MM.1S (cell line): Measurements from ENCODE around the gene OTULIN.

Source experiments
- DNase-seq: peaks from one replicate; pipeline ENCODE4 v3.0.0-alpha.2; 2015
- H2AFZ ChIP-seq: fragments of 300-600 bp; sonication (generic); 2 replicates; pipeline ENCODE4 v1.6.0; 2016; ENCODE audit warnings: antibody characterized with exemption, low read length
- H3F3A ChIP-seq: fragments of 300-600 bp; sonication (generic); 2 replicates; pipeline ENCODE4 v1.6.1; 2016; ENCODE audit warnings: mild to moderate bottlenecking, antibody characterized with exemption, low read length, moderate library complexity, mixed read lengths; ENCODE audit not compliant: insufficient read depth
- H3K27ac ChIP-seq: fragments of 300-600 bp; sonication (generic); 2 replicates; pipeline ENCODE4 v1.5.1; 2016; ENCODE audit warnings: mild to moderate bottlenecking, low read length
- H3K27me3 ChIP-seq: fragments of 300-600 bp; sonication (generic); replicated peaks from 2 replicates; pipeline ENCODE4 v1.6.0; 2016; ENCODE audit warnings: low read length; ENCODE audit not compliant: insufficient read depth
- H3K36me3 ChIP-seq: fragments of 300-600 bp; sonication (generic); replicated peaks from 2 replicates; pipeline ENCODE4 v1.6.1; 2016; ENCODE audit warnings: mild to moderate bottlenecking, low read length, mixed read lengths; ENCODE audit not compliant: insufficient read depth
- H3K4me1 ChIP-seq: fragments of 300-600 bp; sonication (generic); 2 replicates; pipeline ENCODE4 v1.6.1; 2016; ENCODE audit warnings: low read length, mixed read lengths
- H3K4me2 ChIP-seq: fragments of 300-600 bp; sonication (generic); 2 replicates; pipeline ENCODE4 v1.6.0; 2016; ENCODE audit warnings: low read depth, low read length
- H3K4me3 ChIP-seq: fragments of 300-600 bp; sonication (generic); 2 replicates; pipeline ENCODE4 v1.5.1; 2016; ENCODE audit warnings: low read length, mixed read lengths
- H3K79me2 ChIP-seq: fragments of 300-600 bp; sonication (generic); 2 replicates; pipeline ENCODE4 v1.6.1; 2016; ENCODE audit warnings: mixed run types, low read length, mixed read lengths
- H3K9ac ChIP-seq: fragments of 300-600 bp; sonication (generic); 2 replicates; pipeline ENCODE4 v1.6.1; 2016; ENCODE audit warnings: low read length, mixed read lengths
- H3K9me2 ChIP-seq: fragments of 300-600 bp; sonication (generic); replicated peaks from 2 replicates; pipeline ENCODE4 v1.6.1; 2016; ENCODE audit warnings: mild to moderate bottlenecking, low read length, mixed read lengths; ENCODE audit not compliant: insufficient read depth
- H3K9me3 ChIP-seq: fragments of 300-600 bp; sonication (generic); replicated peaks from 2 replicates; pipeline ENCODE4 v1.6.1; 2016; ENCODE audit warnings: mild to moderate bottlenecking, low read length, mixed read lengths; ENCODE audit not compliant: insufficient read depth
- H4K20me1 ChIP-seq: fragments of 300-600 bp; sonication (generic); 2 replicates; pipeline ENCODE4 v1.6.1; 2016; ENCODE audit warnings: mild to moderate bottlenecking, low read length, moderate library complexity, mixed read lengths; ENCODE audit not compliant: insufficient read depth
- EZH2 ChIP-seq: fragments of 300-600 bp; sonication (generic); optimal IDR thresholded peaks from 2 replicates; pipeline ENCODE3; 2017; ENCODE audit warnings: low read depth, mild to moderate bottlenecking, antibody characterized with exemption, low read length, mixed read lengths
- EZH2phosphoT487 ChIP-seq: fragments of 300-600 bp; sonication (generic); IDR thresholded peaks from 2 replicates; pipeline ENCODE4 v1.6.1; 2018; ENCODE audit warnings: antibody characterized with exemption, low read length
- TF ChIP-seq, protein P1 (sequence below): fragments of 300-600 bp; sonication (generic); IDR thresholded peaks from 2 replicates; pipeline ENCODE4 v1.5.1; 2016; ENCODE audit warnings: antibody characterized with exemption, low read length, mixed read lengths

Gene OTULIN

DNA sequence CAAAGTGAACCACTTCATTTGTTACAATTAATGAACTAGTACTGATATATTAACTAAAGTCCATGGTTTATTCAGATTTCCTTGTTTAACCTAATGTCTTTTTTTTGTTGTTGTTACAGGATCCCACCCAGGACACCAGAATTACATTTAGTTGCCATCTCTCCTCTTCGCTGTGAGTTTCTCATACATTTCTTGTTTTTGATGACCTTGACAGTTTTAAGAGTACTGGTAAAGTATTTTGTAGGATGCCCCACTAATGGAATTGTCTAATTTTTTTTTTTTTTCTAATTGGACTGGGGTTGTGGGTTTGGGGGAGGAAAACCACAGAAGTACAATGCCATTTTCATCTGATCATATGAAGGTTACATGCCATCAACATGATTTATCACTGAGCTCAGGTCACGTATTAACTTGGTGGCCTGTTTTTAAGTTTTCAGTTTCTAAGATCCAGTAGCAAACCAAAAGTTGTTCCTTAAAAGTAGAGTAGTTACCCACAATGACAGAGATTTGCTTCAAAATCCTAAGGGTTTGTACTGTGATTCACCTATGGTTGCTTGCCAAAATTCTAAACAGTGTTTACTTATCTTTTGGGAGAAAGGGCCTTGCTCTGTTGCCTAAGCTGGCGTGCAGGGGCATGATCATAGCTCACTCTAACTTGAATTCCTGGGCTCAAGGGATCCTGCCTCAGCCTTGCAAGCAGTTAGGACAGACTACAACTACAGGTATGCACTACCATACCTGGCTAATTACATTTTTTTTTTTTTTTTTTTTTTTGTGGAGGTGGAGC, 4.5 kb upstream of the OTULIN start:
- no peaks in the 10 kb centered on the region for H3K36me3 ChIP-seq
- no peak overlapping the region for H3K4me2 ChIP-seq
- H4K20me1 ChIP-seq, result no peaks in the 10 kb centered on the region
- no peak overlapping the region for H3K9ac ChIP-seq
- H3K9me3 ChIP-seq, result no peaks in the 10 kb centered on the region
- H2AFZ ChIP-seq, result no peak overlapping the region
- DNase-seq, result no peak
- no peaks in the 10 kb centered on the region for H3K9me2 ChIP-seq
- TF ChIP-seq EZH2 (no peak), EZH2phosphoT487 (no peak)
- TF ChIP-seq, protein P1, sequence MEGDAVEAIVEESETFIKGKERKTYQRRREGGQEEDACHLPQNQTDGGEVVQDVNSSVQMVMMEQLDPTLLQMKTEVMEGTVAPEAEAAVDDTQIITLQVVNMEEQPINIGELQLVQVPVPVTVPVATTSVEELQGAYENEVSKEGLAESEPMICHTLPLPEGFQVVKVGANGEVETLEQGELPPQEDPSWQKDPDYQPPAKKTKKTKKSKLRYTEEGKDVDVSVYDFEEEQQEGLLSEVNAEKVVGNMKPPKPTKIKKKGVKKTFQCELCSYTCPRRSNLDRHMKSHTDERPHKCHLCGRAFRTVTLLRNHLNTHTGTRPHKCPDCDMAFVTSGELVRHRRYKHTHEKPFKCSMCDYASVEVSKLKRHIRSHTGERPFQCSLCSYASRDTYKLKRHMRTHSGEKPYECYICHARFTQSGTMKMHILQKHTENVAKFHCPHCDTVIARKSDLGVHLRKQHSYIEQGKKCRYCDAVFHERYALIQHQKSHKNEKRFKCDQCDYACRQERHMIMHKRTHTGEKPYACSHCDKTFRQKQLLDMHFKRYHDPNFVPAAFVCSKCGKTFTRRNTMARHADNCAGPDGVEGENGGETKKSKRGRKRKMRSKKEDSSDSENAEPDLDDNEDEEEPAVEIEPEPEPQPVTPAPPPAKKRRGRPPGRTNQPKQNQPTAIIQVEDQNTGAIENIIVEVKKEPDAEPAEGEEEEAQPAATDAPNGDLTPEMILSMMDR, result no peak
- H3K79me2 ChIP-seq, result peaks cover 14% of the 10 kb centered on the region
- no peak overlapping the region for H3K4me3 ChIP-seq
- H3K4me1 ChIP-seq, result 0 out of 2 replicates have a peak, but pooled peaks cover 3% of the 10 kb centered on the region
- peaks cover 14% of the 10 kb centered on the region for H3F3A ChIP-seq
- H3K27me3 ChIP-seq, result no peaks in the 10 kb centered on the region
- H3K27ac ChIP-seq, result no peak overlapping the region

DNA sequence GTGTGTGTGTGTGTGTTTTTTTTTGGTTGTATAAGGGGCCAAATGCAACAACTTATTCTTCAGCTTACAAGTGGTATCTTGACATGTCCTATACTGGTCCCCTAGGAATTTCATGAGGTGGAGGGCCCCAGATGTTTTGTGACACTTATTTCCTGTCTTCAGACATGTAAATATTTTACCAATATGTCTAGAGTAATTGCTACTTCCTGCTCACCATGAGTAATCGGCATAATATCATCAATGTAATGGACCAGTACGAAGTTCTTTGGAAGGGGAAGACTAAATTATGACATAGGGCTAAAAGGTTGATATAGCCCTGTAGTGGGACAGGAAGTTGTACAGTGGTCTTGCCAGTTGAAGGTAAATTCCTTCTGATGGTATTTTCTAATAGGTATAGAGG, 3.7 kb upstream of the OTULIN start:
- Histone ChIP-seq H3K4me2 (no peak overlapping the region), H4K20me1 (no peaks in the 10 kb centered on the region), H3F3A (peaks cover 22% of the 10 kb centered on the region), H3K27ac (no peak overlapping the region), H3K79me2 (peaks cover 22% of the 10 kb centered on the region), H3K9ac (no peak overlapping the region), H2AFZ (no peak overlapping the region), H3K36me3 (no peaks in the 10 kb centered on the region), H3K9me2 (no peaks in the 10 kb centered on the region), H3K9me3 (no peaks in the 10 kb centered on the region), H3K4me1 (0 out of 2 replicates have a peak, but pooled peaks cover 3% of the 10 kb centered on the region), H3K4me3 (no peak overlapping the region), H3K27me3 (no peaks in the 10 kb centered on the region)
- no peak for DNase-seq
- TF ChIP-seq, protein P1, result no peak
- TF ChIP-seq EZH2phosphoT487, result no peak
- TF ChIP-seq EZH2, result no peak

DNA sequence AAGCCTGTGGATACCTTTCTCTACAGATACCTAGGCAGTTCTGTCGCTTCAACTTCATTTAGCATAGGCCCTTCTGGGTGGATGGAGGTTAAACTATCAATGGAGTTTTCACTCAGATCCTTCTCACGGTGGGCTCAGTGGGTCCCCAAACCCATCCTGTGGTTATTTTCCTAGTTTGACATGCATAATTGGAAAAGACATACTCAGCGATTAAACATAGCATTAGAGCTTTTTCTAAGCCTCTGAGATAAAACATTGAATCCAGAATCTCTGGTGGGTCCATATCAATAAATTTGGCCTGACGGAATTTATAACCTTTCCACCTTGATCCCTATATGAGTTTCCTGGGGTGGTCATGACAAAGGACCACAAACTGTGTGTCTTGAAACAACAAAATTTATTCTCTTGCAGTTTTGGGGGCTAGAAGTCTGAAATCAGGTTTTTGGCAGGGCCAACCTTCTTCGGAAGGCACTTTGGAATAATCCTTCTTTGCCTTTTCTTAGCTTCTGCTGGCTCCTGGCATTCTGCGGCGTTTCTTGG, 1.7 kb upstream of the OTULIN start:
- Histone ChIP-seq H3K27ac (no peak overlapping the region), H3K9ac (no peak overlapping the region)

More for the DNA sequence above, 1.7 kb upstream of the OTULIN start:
- Histone ChIP-seq H3K79me2 (peaks cover 41% of the 10 kb centered on the region), H3K9me2 (no peaks in the 10 kb centered on the region), H3K4me1 (peaks cover 18% of the 10 kb centered on the region), H4K20me1 (peaks cover 9% of the 10 kb centered on the region; the same call in 1 of the 2 replicates), H2AFZ (0 out of 2 replicates have a peak overlapping the region, but pooled peaks have one; percentile 80), H3K9me3 (no peaks in the 10 kb centered on the region), H3K4me2 (peak overlapping the region; percentile 97), H3F3A (peaks cover 28% of the 10 kb centered on the region), H3K4me3 (peak overlapping the region; percentile 80), H3K27me3 (no peaks in the 10 kb centered on the region), H3K36me3 (no peaks in the 10 kb centered on the region)
- TF ChIP-seq EZH2, result no peak
- TF ChIP-seq EZH2phosphoT487, result no peak
- TF ChIP-seq, protein P1, result no peak
- DNase-seq, result no peak
